HL-60 (cell line): Measurements from ENCODE around the gene TEDC2.

Experiments
- DNase-seq, 2 experiments: peaks; one replicate each; pipeline ENCODE4 v3.0.0-alpha.2; 2010 to 2020; ENCODE audit warnings: low read depth in 1 of 2, low spot score in 1 of 2
- H3K27ac ChIP-seq: fragments of 250-450 bp; sonication (Bioruptor Pico); replicated peaks from 2 replicates; pipeline ENCODE4 v1.5.1; 2020; ENCODE audit warnings: mild to moderate bottlenecking, moderate library complexity
- H3K27me3 ChIP-seq: fragments of 250-450 bp; sonication (Bioruptor Pico); 2 replicates; pipeline ENCODE4 v1.5.1; 2021; ENCODE audit warnings: mild to moderate bottlenecking, moderate library complexity; ENCODE audit not compliant: insufficient read depth, poor library complexity, severe bottlenecking
- H3K4me3 ChIP-seq: replicated peaks from 2 replicates; pipeline ENCODE4 v1.5.1; 2011; ENCODE audit warnings: mild to moderate bottlenecking, control low read depth, low read length; ENCODE audit not compliant: insufficient read depth
- CTCF ChIP-seq: IDR thresholded peaks from one replicate; pipeline ENCODE4 v1.5.1; 2011; ENCODE audit warnings: low read length, control low read depth, inconsistent platforms; ENCODE audit not compliant: insufficient read depth
- GABPA ChIP-seq: IDR thresholded peaks from 2 replicates; pipeline ENCODE4 v1.6.1; 2012; ENCODE audit warnings: low read depth
- POLR2AphosphoS5 ChIP-seq: IDR thresholded peaks from 2 replicates; pipeline ENCODE4 v1.6.1; 2012; ENCODE audit warnings: low read depth
- REST ChIP-seq: IDR thresholded peaks from 2 replicates; pipeline ENCODE4 v1.6.1; 2012; ENCODE audit warnings: low read depth; ENCODE audit not compliant: insufficient replicate concordance
- SPI1 ChIP-seq: IDR thresholded peaks from 2 replicates; pipeline ENCODE4 v1.6.1; 2012; ENCODE audit warnings: low read depth, mild to moderate bottlenecking, borderline replicate concordance

The TEDC2 gene

GRCh38 chr16:2469399-2470233, 9.7 kb downstream of the TEDC2 start:
- no peak overlapping the region for H3K27ac ChIP-seq
- H3K27me3 ChIP-seq = peaks cover 27% of the 10 kb centered on the region
- H3K4me3 ChIP-seq = no peak overlapping the region
- TF ChIP-seq GABPA (no peak), SPI1 (no peak), POLR2AphosphoS5 (no peak; the same call in 1 of the 2 replicates), REST (no peak), CTCF (no peak)
- DNase-seq = no peak

- no peak overlapping the region for H3K4me3 ChIP-seq
- no peak for DNase-seq
- no peak overlapping the region for H3K27ac ChIP-seq
- peaks cover 27% of the 10 kb centered on the region for H3K27me3 ChIP-seq
- TF ChIP-seq SPI1 = no peak
- no peak for TF ChIP-seq REST
- TF ChIP-seq GABPA = no peak
- no peak for TF ChIP-seq POLR2AphosphoS5
- no peak for TF ChIP-seq CTCF
These were observed 10.3 kb downstream of the TEDC2 start for GRCh38 chr16:2470234-2470601.

GRCh38 chr16:2470603-2471015, 10.7 kb downstream of the TEDC2 start:
- Histone ChIP-seq H3K27me3 (peaks cover 27% of the 10 kb centered on the region), H3K4me3 (no peak overlapping the region), H3K27ac (no peak overlapping the region)
- no peak for DNase-seq
- no peak for TF ChIP-seq SPI1
- no peak for TF ChIP-seq GABPA
- TF ChIP-seq CTCF = no peak
- no peak for TF ChIP-seq REST
- TF ChIP-seq POLR2AphosphoS5 = no peak
